T-helper 17 cell (primary cell): Measurements from ENCODE around the gene ST8SIA4. TPM values are rescaled to one million over a fixed set of nuclear protein-coding genes. Genes with fewer than 3 reads are reported as not detected.
"Not testable (repeated sequence)": the region's sequence is repeated elsewhere in the genome, so short reads cannot be mapped to it uniquely, and the experiment has no call there.

ENCODE experiments used
- ATAC-seq: fragments of 150-1000 bp; cut with Tn5 transposase; 2 replicates; pipeline ENCODE4 v1.10.0; 2021; ENCODE audit warnings: mild to moderate bottlenecking, moderate library complexity
- DNase-seq, 3 donors: peaks; one replicate each; pipeline versions ENCODE4 v3.0.0 to v3.0.0-alpha.2; 2020 to 2021
- H3K9me3 ChIP-seq: one replicate; pipeline ENCODE4 v1.7.0; 2013; ENCODE audit warnings: low read length, mild to moderate bottlenecking; ENCODE audit not compliant: control insufficient read depth, poor library complexity, severe bottlenecking
- H3K27ac Mint-ChIP-seq: one replicate; pipeline ENCODE4 v1.8.0; 2022; ENCODE audit warnings: mild to moderate bottlenecking, moderate library complexity, mixed read lengths
- H3K27me3 Mint-ChIP-seq: one replicate; pipeline ENCODE4 v1.8.0; 2022; ENCODE audit warnings: mixed read lengths
- H3K36me3 Mint-ChIP-seq: one replicate; pipeline ENCODE4 v1.8.0; 2022; ENCODE audit warnings: low read depth, mixed read lengths
- H3K4me1 Mint-ChIP-seq: one replicate; pipeline ENCODE4 v1.8.0; 2022; ENCODE audit warnings: mild to moderate bottlenecking, mixed read lengths
- H3K4me3 Mint-ChIP-seq: one replicate; pipeline ENCODE4 v1.8.0; 2022; ENCODE audit warnings: mild to moderate bottlenecking, moderate library complexity, mixed read lengths
- total RNA-seq, 4 donors: library from RNA in 2 of 4; stranded (reverse) in 2 of 4; gene quantifications; one replicate each; pipeline ENCODE4 v1.2.3 and lab custom pipeline; 2022 to 2026

ST8SIA4 gene
- total RNA-seq, 2 donors from 2014 or later = 27.5 to 29.0 TPM

DNA sequence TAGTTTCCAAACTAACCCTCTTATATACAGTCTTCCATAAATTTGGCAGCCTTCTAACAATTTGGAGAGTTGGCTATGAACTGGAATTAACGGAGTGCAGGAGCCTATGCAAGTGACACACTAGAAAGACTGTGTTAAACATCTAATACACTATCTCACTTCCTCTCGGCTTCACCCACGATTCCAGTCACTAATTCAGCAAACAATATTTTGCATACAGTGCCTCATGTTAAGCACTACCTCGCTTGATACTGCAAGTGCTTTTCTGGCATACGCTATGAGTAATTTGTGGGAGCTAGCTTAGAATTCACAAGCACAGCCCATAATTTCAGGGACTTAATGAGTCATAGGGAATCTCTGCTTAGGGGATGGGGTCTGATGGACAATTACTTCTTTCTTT is 102.5 kb downstream of the ST8SIA4 start:
- DNase-seq (no peak), ATAC-seq (no peak)
- Mint-ChIP-seq H3K4me1 (no peaks in the 10 kb centered on the region), H3K27me3 (no peaks in the 10 kb centered on the region), H3K36me3 (no peaks in the 10 kb centered on the region), H3K4me3 (no peak overlapping the region), H3K27ac (no peak overlapping the region)
- no peaks in the 10 kb centered on the region for H3K9me3 ChIP-seq

DNA sequence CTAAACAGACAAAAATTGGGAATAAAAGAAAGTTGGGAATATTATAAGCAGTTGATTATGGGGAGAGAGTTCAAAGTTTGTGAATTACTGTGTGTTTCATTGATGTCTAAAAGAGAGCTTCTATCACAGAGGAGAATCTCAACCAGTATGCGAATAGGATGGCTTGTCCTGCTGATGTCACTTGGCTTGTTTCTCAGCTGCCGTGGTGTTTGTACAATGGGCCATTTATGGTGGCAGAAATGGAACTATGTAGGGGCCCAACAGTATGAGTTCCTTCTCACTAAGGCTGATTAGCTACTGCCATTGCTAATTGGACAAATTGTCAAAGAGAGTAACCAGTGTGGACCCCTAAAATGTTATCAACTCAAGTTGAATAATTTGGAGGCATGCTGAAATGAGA is 103.9 kb downstream of the ST8SIA4 start:
- no peak for DNase-seq
- Mint-ChIP-seq H3K36me3 (no peaks in the 10 kb centered on the region), H3K27ac (no peak overlapping the region), H3K27me3 (no peaks in the 10 kb centered on the region), H3K4me3 (no peak overlapping the region), H3K4me1 (no peaks in the 10 kb centered on the region)
- no peak for ATAC-seq
- no peaks in the 10 kb centered on the region for H3K9me3 ChIP-seq

DNA sequence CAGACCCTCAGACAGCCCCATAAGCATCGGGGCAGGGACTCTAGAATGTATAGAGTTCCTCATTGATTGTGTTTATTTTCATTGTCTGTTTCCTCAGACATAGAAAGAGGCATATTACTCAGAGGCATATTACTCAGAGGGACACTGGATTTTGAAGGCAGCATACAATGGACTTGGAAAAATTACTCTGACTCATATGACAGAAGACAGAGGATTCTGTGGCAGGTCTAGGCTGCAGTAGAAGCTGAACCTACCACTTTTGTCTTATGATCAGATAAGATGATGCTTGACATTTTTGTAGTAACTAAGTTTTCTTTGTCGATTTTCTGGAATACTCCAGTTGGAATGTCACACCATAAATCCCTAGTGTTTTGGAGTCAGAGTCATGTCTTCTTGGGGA is 105.2 kb downstream of the ST8SIA4 start:
- Mint-ChIP-seq H3K27me3 (no peaks in the 10 kb centered on the region), H3K4me3 (no peak overlapping the region), H3K36me3 (no peaks in the 10 kb centered on the region), H3K4me1 (no peaks in the 10 kb centered on the region), H3K27ac (no peak overlapping the region)
- no peaks in the 10 kb centered on the region for H3K9me3 ChIP-seq
- no peak for DNase-seq
- ATAC-seq = no peak

DNA sequence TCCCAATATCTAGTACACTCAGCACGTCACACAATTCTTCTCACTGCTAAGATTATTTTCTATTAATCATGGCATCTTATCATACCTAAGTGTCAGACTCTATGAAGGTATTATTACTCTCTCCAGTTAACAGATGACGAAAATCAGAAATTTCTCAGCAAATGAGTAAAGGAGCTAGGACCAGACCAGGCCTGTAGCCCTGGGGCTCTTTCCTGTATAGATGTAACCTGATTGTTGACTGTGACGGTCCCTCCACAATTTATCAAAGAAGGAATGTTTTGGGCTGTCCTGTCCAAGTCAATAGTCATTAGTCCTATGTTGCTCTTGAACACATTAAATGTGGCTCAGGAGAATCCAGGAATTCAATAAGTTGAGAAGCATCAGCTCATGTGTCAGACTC is 106.2 kb downstream of the ST8SIA4 start:
- DNase-seq = no peak
- peaks cover 2% of the 10 kb centered on the region for H3K36me3 Mint-ChIP-seq
- no peaks in the 10 kb centered on the region for H3K27me3 Mint-ChIP-seq
- no peaks in the 10 kb centered on the region for H3K9me3 ChIP-seq
- H3K4me3 Mint-ChIP-seq = no peak overlapping the region
- H3K4me1 Mint-ChIP-seq = no peaks in the 10 kb centered on the region
- H3K27ac Mint-ChIP-seq = no peak overlapping the region
- no peak for ATAC-seq

- H3K36me3 Mint-ChIP-seq = peaks cover 2% of the 10 kb centered on the region
- DNase-seq (no peak), ATAC-seq (no peak)
- H3K4me1 Mint-ChIP-seq = no peaks in the 10 kb centered on the region
- H3K4me3 Mint-ChIP-seq = no peak overlapping the region
- H3K27ac Mint-ChIP-seq = no peak overlapping the region
- H3K9me3 ChIP-seq = no peaks in the 10 kb centered on the region
- H3K27me3 Mint-ChIP-seq = peaks cover 10% of the 10 kb centered on the region
These were observed 108.2 kb downstream of the ST8SIA4 start for GRCh38 chr5:100794844-100795243.

GRCh38 chr5:100794218-100794617 is 108.9 kb downstream of the ST8SIA4 start:
- Mint-ChIP-seq H3K4me1 (no peaks in the 10 kb centered on the region), H3K27ac (no peak overlapping the region), H3K27me3 (peaks cover 12% of the 10 kb centered on the region), H3K36me3 (peaks cover 2% of the 10 kb centered on the region), H3K4me3 (no peak overlapping the region)
- ATAC-seq (no peak), DNase-seq (no peak)
- no peaks in the 10 kb centered on the region for H3K9me3 ChIP-seq

- Mint-ChIP-seq H3K27me3 (peaks cover 18% of the 10 kb centered on the region), H3K27ac (no peak overlapping the region), H3K36me3 (peaks cover 2% of the 10 kb centered on the region), H3K4me1 (no peaks in the 10 kb centered on the region), H3K4me3 (no peak overlapping the region)
- ATAC-seq (no peak), DNase-seq (no peak)
- H3K9me3 ChIP-seq = no peaks in the 10 kb centered on the region
These were observed 110.3 kb downstream of the ST8SIA4 start for GRCh38 chr5:100792781-100793180.

GRCh38 chr5:100791391-100791790 is 111.7 kb downstream of the ST8SIA4 start:
- Mint-ChIP-seq H3K27me3 (peaks cover 18% of the 10 kb centered on the region), H3K4me3 (no peak overlapping the region), H3K4me1 (no peaks in the 10 kb centered on the region), H3K36me3 (peaks cover 2% of the 10 kb centered on the region), H3K27ac (no peak overlapping the region)
- DNase-seq (no peak), ATAC-seq (no peak)
- H3K9me3 ChIP-seq = no peaks in the 10 kb centered on the region

DNA sequence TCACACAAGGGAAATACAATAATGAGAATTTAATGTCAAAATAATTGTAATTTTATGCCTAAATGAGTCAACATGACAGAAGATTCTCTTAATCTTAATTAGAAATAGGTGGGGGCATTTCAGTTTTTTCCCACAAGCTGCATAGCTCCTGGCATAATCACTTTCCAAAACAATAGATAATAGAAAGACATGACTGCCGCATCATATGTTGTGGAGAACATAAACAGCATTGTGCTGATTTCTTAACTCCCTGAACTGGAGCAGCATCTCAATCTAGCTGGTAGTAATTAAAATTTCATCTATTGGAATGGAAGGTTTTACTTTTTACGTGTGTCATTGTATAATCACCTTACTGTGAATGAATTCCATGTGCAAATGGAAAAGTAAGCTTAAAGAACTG is 112.1 kb downstream of the ST8SIA4 start:
- Mint-ChIP-seq H3K27ac (no peak overlapping the region), H3K4me1 (no peaks in the 10 kb centered on the region), H3K27me3 (peaks cover 18% of the 10 kb centered on the region), H3K36me3 (peaks cover 2% of the 10 kb centered on the region), H3K4me3 (no peak overlapping the region)
- DNase-seq (no peak), ATAC-seq (no peak)
- H3K9me3 ChIP-seq = no peaks in the 10 kb centered on the region

DNA sequence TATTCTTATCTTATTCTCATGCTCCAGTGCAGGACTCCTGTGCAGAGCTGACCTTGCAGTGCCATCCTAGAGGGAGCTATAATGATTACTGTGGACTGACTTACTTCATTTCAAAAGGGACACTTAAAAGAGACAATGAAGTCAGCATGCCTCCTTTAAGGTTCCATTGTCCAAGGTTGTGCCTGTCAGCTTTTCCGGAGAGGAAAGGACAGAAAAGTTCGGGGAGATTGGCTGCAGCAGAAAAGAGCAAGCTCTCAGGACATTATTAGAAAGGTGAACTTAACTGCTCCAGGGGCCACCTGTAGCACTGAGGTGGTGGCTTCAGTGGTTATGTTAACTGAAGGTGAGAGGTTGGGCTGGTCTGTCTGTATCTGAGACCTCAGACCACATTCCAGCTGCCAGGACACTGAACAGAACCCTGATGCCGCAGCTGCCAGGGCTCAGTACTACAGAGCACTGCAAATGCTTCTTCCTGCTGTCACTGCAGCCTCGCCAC is 112.9 kb downstream of the ST8SIA4 start:
- ATAC-seq (no peak), DNase-seq (no peak)
- H3K36me3 Mint-ChIP-seq = peaks cover 2% of the 10 kb centered on the region

GRCh38 chr5:100789694-100790093 is 113.4 kb downstream of the ST8SIA4 start:
- no peak for ATAC-seq

More for the DNA sequence above, 112.9 kb downstream of the ST8SIA4 start:
- H3K9me3 ChIP-seq = no peaks in the 10 kb centered on the region
- no peak overlapping the region for H3K4me3 Mint-ChIP-seq
- H3K4me1 Mint-ChIP-seq = no peaks in the 10 kb centered on the region
- H3K27ac Mint-ChIP-seq = no peak overlapping the region
- H3K27me3 Mint-ChIP-seq = peaks cover 18% of the 10 kb centered on the region

GRCh38 chr5:100788417-100788816 is 114.7 kb downstream of the ST8SIA4 start:
- H3K27ac Mint-ChIP-seq = peak overlapping the region; percentile 14
- H3K4me3 Mint-ChIP-seq = no peak overlapping the region
- H3K27me3 Mint-ChIP-seq = peaks cover 18% of the 10 kb centered on the region
- no peak for ATAC-seq
- DNase-seq = no peak
- no peaks in the 10 kb centered on the region for H3K4me1 Mint-ChIP-seq
- H3K9me3 ChIP-seq = no peaks in the 10 kb centered on the region
- H3K36me3 Mint-ChIP-seq = peaks cover 2% of the 10 kb centered on the region

More at GRCh38 chr5:100789694-100790093, 113.4 kb downstream of the ST8SIA4 start:
- no peaks in the 10 kb centered on the region for H3K9me3 ChIP-seq
- H3K27ac Mint-ChIP-seq = no peak overlapping the region
- H3K27me3 Mint-ChIP-seq = peaks cover 18% of the 10 kb centered on the region
- H3K4me1 Mint-ChIP-seq = no peaks in the 10 kb centered on the region
- no peak overlapping the region for H3K4me3 Mint-ChIP-seq
- DNase-seq = no peak
- peaks cover 2% of the 10 kb centered on the region for H3K36me3 Mint-ChIP-seq

DNA sequence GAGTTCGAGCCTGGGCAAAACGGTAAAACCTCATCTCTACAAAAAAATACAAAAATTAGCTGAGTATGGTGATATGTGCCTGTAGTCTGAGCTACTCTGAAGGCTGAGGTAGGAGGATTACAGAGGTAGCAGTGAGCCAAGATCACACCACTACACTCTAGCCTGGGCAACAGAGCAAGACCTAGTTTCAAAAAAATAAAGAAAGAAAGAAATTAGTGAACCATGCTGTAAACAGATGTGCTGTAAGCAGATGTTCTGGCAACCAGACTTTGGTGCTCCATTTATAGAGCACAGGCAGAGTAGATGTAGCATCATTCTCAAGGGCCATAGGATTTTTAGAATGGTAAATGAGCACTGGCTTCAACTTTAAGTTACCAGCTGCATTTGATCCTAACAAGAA is 115.4 kb downstream of the ST8SIA4 start:
- H3K27ac Mint-ChIP-seq = no peak overlapping the region
- ATAC-seq (no peak), DNase-seq (no peak)
- H3K9me3 ChIP-seq = no peaks in the 10 kb centered on the region
- peaks cover 18% of the 10 kb centered on the region for H3K27me3 Mint-ChIP-seq
- no peaks in the 10 kb centered on the region for H3K4me1 Mint-ChIP-seq
- peaks cover 5% of the 10 kb centered on the region for H3K36me3 Mint-ChIP-seq
- no peak overlapping the region for H3K4me3 Mint-ChIP-seq

GRCh38 chr5:100785536-100785935 is 117.5 kb downstream of the ST8SIA4 start:
- not testable (repeated sequence) for ATAC-seq, H3K4me3 Mint-ChIP-seq, H3K4me1 Mint-ChIP-seq, H3K27ac Mint-ChIP-seq, H3K36me3 Mint-ChIP-seq, DNase-seq, H3K9me3 ChIP-seq
- H3K27me3 Mint-ChIP-seq = peaks cover 15% of the 10 kb centered on the region
